ENCODE results near the gene ISCA2.

ISCA2 gene

DNA sequence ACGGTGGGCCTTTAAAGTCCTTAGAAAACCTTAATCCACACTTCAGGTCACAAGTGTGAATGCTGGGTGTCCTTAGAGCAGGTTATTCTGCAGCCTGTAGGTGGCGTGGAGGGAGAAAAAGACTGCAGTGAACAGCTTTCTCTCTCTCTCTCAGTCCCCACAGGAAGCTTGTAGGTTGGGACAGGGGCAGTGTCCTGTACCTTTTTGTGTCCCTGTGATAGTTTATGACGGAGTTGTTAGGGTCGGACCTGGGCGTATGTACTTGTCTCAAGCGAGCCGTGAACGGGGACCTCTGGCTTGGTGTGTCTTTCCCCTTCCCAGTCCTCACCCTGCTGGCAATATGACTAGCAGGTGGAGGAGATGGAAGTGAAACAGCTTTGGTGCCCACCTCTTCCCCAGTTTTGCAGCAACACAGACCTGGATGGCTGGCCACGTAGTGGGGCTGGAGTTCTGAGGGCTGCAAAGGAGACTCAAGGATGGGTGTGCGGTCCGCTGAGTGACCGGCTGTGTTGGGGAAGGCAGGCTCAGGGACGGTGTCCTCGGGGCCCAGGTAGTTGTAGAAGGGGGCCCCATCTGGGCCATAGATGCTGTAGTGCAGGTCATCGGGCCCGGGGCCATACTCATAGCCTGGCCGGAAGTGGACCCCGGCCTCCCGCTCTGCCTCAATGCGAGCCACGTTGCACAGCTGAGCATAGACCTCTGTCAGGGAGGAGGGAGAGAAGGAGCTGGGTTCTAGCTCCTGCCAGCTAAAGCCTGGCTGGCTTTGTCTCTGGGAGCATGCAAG is 8.9 kb downstream of the ISCA2 start:
- no peaks in the 10 kb centered on the region for H3K9me3 ChIP-seq (ENCODE audit: control insufficient read depth, low read length)
- H3K4me1 ChIP-seq (ENCODE audit: control insufficient read depth, insufficient read depth, low read length, poor library complexity, severe bottlenecking), result no peaks in the 10 kb centered on the region
- H3K4me3 ChIP-seq (ENCODE audit: extremely low read depth, insufficient read depth, low read length, poor library complexity, severe bottlenecking), result no peak overlapping the region
- no peak overlapping the region for H3K27ac ChIP-seq (ENCODE audit: low read depth, low read length, severe bottlenecking)
- H3K36me3 ChIP-seq (ENCODE audit: control insufficient read depth, insufficient read depth, low read length), result peaks cover 37% of the 10 kb centered on the region
- WGBS, 2 experiments (ENCODE audit: insufficient coverage in 2 of 2), result 90 to 92% methylated on average over 18 to 19 of the region's 21 CpGs

DNA sequence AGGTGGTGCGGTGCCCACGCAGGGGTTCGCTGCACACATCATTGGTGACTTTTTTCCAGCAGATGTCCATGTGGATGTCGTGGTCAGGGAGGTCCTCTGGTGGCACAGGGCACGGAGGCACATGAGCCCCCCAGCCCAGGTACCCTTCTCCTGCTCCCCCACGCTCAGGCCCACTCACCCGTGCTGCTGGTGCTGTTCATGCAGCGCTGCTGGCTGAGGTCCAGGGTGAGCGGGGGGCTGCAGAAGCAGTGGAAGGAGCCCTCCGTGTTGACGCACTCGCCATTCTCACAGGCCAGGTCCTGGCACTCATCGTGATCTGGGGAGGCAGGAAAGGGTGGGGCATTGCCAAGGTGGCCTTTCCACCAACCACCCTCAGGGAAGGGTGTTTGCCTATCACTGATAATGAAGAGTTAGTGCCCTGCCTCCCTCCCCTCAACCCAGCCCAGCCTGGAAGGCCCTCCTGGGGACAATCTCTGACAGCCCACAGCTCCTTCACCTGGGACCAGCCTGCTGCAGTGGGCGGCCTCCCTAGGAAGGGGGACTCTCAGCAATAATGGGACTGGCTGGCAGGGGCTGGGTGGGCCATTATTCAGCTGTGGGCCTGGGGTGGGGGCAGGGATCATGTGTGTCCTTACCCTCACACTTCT is 9.8 kb downstream of the ISCA2 start:
- H3K4me1 ChIP-seq (ENCODE audit: control insufficient read depth, insufficient read depth, low read length, poor library complexity, severe bottlenecking), result no peaks in the 10 kb centered on the region
- H3K36me3 ChIP-seq (ENCODE audit: control insufficient read depth, insufficient read depth, low read length), result peaks cover 41% of the 10 kb centered on the region
- no peaks in the 10 kb centered on the region for H3K9me3 ChIP-seq (ENCODE audit: control insufficient read depth, low read length)
- 90 to 95% methylated on average over 11 to 12 of the region's 14 CpGs for WGBS, 2 experiments (ENCODE audit: insufficient coverage in 2 of 2)
- no peak overlapping the region for H3K4me3 ChIP-seq (ENCODE audit: extremely low read depth, insufficient read depth, low read length, poor library complexity, severe bottlenecking)
- no peak overlapping the region for H3K27ac ChIP-seq (ENCODE audit: low read depth, low read length, severe bottlenecking)

DNA sequence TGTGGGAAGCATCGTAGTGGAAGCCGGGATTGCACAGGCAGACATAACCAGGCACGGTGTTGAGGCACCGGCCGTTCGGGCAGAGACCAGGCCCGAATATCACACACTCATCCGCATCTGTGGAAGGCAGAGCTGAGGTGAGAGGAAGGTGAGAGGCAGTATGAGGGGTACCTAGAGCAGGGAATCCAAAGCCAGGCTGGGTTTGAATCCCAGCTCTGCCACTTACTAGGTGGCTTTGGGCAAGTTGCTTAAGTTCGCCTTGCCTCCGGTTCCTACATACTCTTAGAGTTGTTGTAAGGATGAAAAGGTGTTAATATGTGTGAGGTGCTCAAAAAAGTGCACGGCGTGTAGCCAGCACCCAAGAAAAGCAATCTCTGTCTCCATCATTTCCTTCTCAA is 10.4 kb downstream of the ISCA2 start:
- Histone ChIP-seq H3K27ac (ENCODE audit: low read depth, low read length, severe bottlenecking) (no peak overlapping the region), H3K9me3 (ENCODE audit: control insufficient read depth, low read length) (no peaks in the 10 kb centered on the region), H3K4me1 (ENCODE audit: control insufficient read depth, insufficient read depth, low read length, poor library complexity, severe bottlenecking) (no peaks in the 10 kb centered on the region), H3K4me3 (ENCODE audit: extremely low read depth, insufficient read depth, low read length, poor library complexity, severe bottlenecking) (no peak overlapping the region), H3K36me3 (ENCODE audit: control insufficient read depth, insufficient read depth, low read length) (peaks cover 44% of the 10 kb centered on the region)
- WGBS, 2 experiments (ENCODE audit: insufficient coverage in 2 of 2), result 94 to 97% methylated on average over 9 to 12 of the region's 12 CpGs

DNA sequence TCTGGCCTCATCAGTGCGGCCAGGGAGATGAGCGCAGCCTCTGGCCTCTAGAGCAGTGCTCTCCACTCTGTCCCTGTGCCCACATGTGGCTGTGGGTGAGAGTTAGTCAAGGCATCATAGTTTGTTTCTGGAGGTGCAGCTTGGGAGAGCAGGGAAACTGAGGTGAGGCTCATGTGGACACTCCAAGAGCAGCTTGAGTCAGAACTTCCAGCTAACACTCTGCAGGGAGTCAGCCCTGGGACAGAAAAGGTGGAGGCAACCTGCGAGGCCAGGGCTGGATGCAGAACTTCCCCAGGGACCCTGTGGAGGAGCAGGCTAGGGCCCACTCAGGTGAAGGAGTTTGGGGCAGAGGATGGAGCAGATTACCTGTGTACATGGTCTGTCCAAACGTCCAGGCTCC is 10.8 kb downstream of the ISCA2 start:
- Histone ChIP-seq H3K36me3 (ENCODE audit: control insufficient read depth, insufficient read depth, low read length) (peaks cover 45% of the 10 kb centered on the region), H3K4me1 (ENCODE audit: control insufficient read depth, insufficient read depth, low read length, poor library complexity, severe bottlenecking) (no peaks in the 10 kb centered on the region), H3K9me3 (ENCODE audit: control insufficient read depth, low read length) (no peaks in the 10 kb centered on the region), H3K4me3 (ENCODE audit: extremely low read depth, insufficient read depth, low read length, poor library complexity, severe bottlenecking) (no peak overlapping the region), H3K27ac (ENCODE audit: low read depth, low read length, severe bottlenecking) (no peak overlapping the region)
- WGBS, 2 experiments (ENCODE audit: insufficient coverage in 2 of 2), result 76 to 98% methylated on average over 3 to 4 of the region's 4 CpGs

- peaks cover 39% of the 10 kb centered on the region for H3K36me3 ChIP-seq (ENCODE audit: control insufficient read depth, insufficient read depth, low read length)
- no peaks in the 10 kb centered on the region for H3K4me1 ChIP-seq (ENCODE audit: control insufficient read depth, insufficient read depth, low read length, poor library complexity, severe bottlenecking)
- 93 to 95% methylated on average over 15 to 17 of the region's 20 CpGs for WGBS, 2 experiments (ENCODE audit: insufficient coverage in 2 of 2)
- no peak overlapping the region for H3K4me3 ChIP-seq (ENCODE audit: extremely low read depth, insufficient read depth, low read length, poor library complexity, severe bottlenecking)
- no peaks in the 10 kb centered on the region for H3K9me3 ChIP-seq (ENCODE audit: control insufficient read depth, low read length)
- H3K27ac ChIP-seq (ENCODE audit: low read depth, low read length, severe bottlenecking), result no peak overlapping the region
Measured at GRCh38 chr14:74504874-74505720, 11.5 kb downstream of the ISCA2 start.

DNA sequence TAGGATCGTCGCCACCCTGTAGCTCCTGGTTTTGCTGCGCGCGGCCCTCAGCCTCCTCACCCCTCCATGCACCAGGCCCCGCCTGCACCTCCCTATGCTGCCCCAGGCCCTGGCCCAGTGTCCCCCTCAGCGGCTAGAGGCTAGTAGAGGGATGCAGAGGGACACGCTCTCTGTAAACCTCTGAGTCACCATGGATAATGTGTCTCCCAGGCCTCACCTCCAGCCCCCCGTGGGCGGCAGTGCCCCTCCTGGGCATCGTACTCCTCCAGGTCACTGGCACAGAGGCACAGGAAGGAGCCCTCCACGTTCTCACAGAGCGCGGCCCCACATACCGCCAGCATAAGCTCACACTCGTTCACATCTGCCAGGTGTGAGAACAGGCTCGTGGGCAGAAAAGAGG is 12.3 kb downstream of the ISCA2 start:
- 91 to 94% methylated on average over 8 to 15 of the region's 17 CpGs for WGBS, 2 experiments (ENCODE audit: insufficient coverage in 2 of 2)
- Histone ChIP-seq H3K4me1 (ENCODE audit: control insufficient read depth, insufficient read depth, low read length, poor library complexity, severe bottlenecking) (peaks cover 3% of the 10 kb centered on the region), H3K27ac (ENCODE audit: low read depth, low read length, severe bottlenecking) (no peak overlapping the region), H3K36me3 (ENCODE audit: control insufficient read depth, insufficient read depth, low read length) (peaks cover 32% of the 10 kb centered on the region), H3K4me3 (ENCODE audit: extremely low read depth, insufficient read depth, low read length, poor library complexity, severe bottlenecking) (no peak overlapping the region), H3K9me3 (ENCODE audit: control insufficient read depth, low read length) (no peaks in the 10 kb centered on the region)

GRCh38 chr14:74506411-74506851 is 12.9 kb downstream of the ISCA2 start:
- H3K27ac ChIP-seq (ENCODE audit: low read depth, low read length, severe bottlenecking), result no peak overlapping the region
- WGBS, 2 experiments (ENCODE audit: insufficient coverage in 2 of 2), result 98% methylated on average over 6 to 13 of the region's 13 CpGs
- no peak overlapping the region for H3K4me3 ChIP-seq (ENCODE audit: extremely low read depth, insufficient read depth, low read length, poor library complexity, severe bottlenecking)
- peaks cover 31% of the 10 kb centered on the region for H3K36me3 ChIP-seq (ENCODE audit: control insufficient read depth, insufficient read depth, low read length)
- H3K9me3 ChIP-seq (ENCODE audit: control insufficient read depth, low read length), result no peaks in the 10 kb centered on the region
- peaks cover 9% of the 10 kb centered on the region for H3K4me1 ChIP-seq (ENCODE audit: control insufficient read depth, insufficient read depth, low read length, poor library complexity, severe bottlenecking)

DNA sequence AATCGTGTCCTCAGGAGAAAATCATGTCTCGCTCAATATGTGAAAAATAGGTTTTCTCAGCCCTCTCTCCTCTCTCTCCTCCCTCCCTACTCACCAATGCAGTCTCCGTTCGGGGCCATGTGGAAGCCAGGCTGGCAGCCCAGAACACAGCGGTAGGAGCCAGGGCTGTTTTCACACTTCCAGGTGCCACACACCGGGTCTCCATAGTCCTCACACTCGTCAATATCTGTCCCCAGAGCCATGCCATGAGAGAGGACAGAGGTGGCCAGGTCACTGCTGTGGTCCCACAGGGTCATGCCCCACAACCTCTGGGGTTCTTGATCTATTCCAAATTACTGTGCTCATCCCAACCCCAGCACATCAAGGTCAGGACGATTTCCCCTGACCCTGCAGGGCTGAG is 13.5 kb downstream of the ISCA2 start:
- H3K27ac ChIP-seq (ENCODE audit: low read depth, low read length, severe bottlenecking), result no peak overlapping the region
- H3K4me3 ChIP-seq (ENCODE audit: extremely low read depth, insufficient read depth, low read length, poor library complexity, severe bottlenecking), result no peak overlapping the region
- H3K9me3 ChIP-seq (ENCODE audit: control insufficient read depth, low read length), result no peaks in the 10 kb centered on the region
- peaks cover 9% of the 10 kb centered on the region for H3K4me1 ChIP-seq (ENCODE audit: control insufficient read depth, insufficient read depth, low read length, poor library complexity, severe bottlenecking)
- H3K36me3 ChIP-seq (ENCODE audit: control insufficient read depth, insufficient read depth, low read length), result peaks cover 28% of the 10 kb centered on the region
- 83 to 91% methylated on average over 7 of the region's 8 CpGs for WGBS, 2 experiments (ENCODE audit: insufficient coverage in 2 of 2)

- Histone ChIP-seq H3K4me1 (ENCODE audit: control insufficient read depth, insufficient read depth, low read length, poor library complexity, severe bottlenecking) (peaks cover 9% of the 10 kb centered on the region), H3K9me3 (ENCODE audit: control insufficient read depth, low read length) (no peaks in the 10 kb centered on the region), H3K36me3 (ENCODE audit: control insufficient read depth, insufficient read depth, low read length) (peaks cover 33% of the 10 kb centered on the region), H3K4me3 (ENCODE audit: extremely low read depth, insufficient read depth, low read length, poor library complexity, severe bottlenecking) (no peak overlapping the region), H3K27ac (ENCODE audit: low read depth, low read length, severe bottlenecking) (no peak overlapping the region)
- WGBS, 2 experiments (ENCODE audit: insufficient coverage in 2 of 2), result 80 to 81% methylated on average over 4 to 5 of the region's 5 CpGs
Measured at GRCh38 chr14:74507840-74508239, 14.3 kb downstream of the ISCA2 start.

DNA sequence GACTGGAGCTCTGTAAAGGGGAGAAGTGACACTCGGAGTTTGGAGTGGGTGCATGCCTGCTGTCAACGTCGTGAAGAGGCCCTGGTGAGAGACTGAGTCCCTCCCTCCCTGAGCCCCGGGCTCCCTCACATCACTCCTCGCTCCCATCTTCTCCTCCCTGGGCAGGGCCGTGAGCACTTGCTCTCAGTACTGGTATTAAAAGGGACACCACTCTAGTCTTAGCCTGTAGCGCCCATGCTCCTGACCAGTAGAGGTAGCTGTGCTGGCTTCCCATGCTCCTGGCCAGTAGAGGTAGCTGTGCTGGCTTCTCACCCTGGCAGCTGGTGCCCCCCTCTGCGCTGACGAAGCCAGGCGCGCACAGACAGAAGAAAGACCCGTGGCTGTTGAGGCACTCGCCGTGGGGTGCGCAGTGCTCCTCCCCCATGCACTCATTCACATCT is 14.7 kb downstream of the ISCA2 start:
- Histone ChIP-seq H3K9me3 (ENCODE audit: control insufficient read depth, low read length) (no peaks in the 10 kb centered on the region), H3K4me1 (ENCODE audit: control insufficient read depth, insufficient read depth, low read length, poor library complexity, severe bottlenecking) (peaks cover 9% of the 10 kb centered on the region), H3K4me3 (ENCODE audit: extremely low read depth, insufficient read depth, low read length, poor library complexity, severe bottlenecking) (no peak overlapping the region), H3K27ac (ENCODE audit: low read depth, low read length, severe bottlenecking) (no peak overlapping the region), H3K36me3 (ENCODE audit: control insufficient read depth, insufficient read depth, low read length) (peaks cover 38% of the 10 kb centered on the region)
- WGBS, 2 experiments (ENCODE audit: insufficient coverage in 2 of 2), result 39 to 53% methylated on average over 3 to 8 of the region's 15 CpGs
